ENCODE data around the gene HPS4.

The HPS4 gene

GRCh38 chr22:26486394-26486793, 2.8 kb upstream of the HPS4 start:
- Histone ChIP-seq H3K27me3 (ENCODE audit: low read depth) (no peaks in the 10 kb centered on the region), H3K4me1 (peaks cover 26% of the 10 kb centered on the region), H3K9me3 (no peaks in the 10 kb centered on the region), H3K36me3 (replicated peaks) (peaks cover 43% of the 10 kb centered on the region), H3K4me3 (no peak overlapping the region)
- DNase-seq (ENCODE audit: low spot score in 2 of 2), result no peak
- in situ Hi-C loops (cut with MboI; ENCODE audit: low sequenced_read_pairs), result no loop called here

GRCh38 chr22:26485806-26486390, 2.3 kb upstream of the HPS4 start:
- DNase-seq (ENCODE audit: low spot score in 2 of 2), result no peak
- peaks cover 31% of the 10 kb centered on the region for H3K4me1 ChIP-seq
- in situ Hi-C loops (cut with MboI; ENCODE audit: low sequenced_read_pairs), result no loop called here
- H3K4me3 ChIP-seq, result no peak overlapping the region
- peaks cover 41% of the 10 kb centered on the region for H3K36me3 ChIP-seq (replicated peaks)
- H3K27me3 ChIP-seq (ENCODE audit: low read depth), result no peaks in the 10 kb centered on the region
- H3K9me3 ChIP-seq, result no peaks in the 10 kb centered on the region

GRCh38 chr22:26485013-26485412, 1.4 kb upstream of the HPS4 start:
- Histone ChIP-seq H3K36me3 (replicated peaks) (peaks cover 38% of the 10 kb centered on the region), H3K4me3 (peak overlapping the region; percentile 98)
- no peak for DNase-seq (ENCODE audit: low spot score in 2 of 2)

GRCh38 chr22:26484360-26484706, 750 bp upstream of the HPS4 start:
- Histone ChIP-seq H3K36me3 (replicated peaks) (peaks cover 33% of the 10 kb centered on the region), H3K27me3 (ENCODE audit: low read depth) (no peaks in the 10 kb centered on the region), H3K4me3 (peak overlapping the region; percentile 98), H3K4me1 (peaks cover 44% of the 10 kb centered on the region), H3K9me3 (no peaks in the 10 kb centered on the region)
- no peak for DNase-seq (ENCODE audit: low spot score in 2 of 2)
- in situ Hi-C loops (cut with MboI; ENCODE audit: low sequenced_read_pairs), result no loop called here

More at GRCh38 chr22:26485013-26485412, 1.4 kb upstream of the HPS4 start:
- in situ Hi-C loops (cut with MboI; ENCODE audit: low sequenced_read_pairs), result no loop called here
- Histone ChIP-seq H3K27me3 (ENCODE audit: low read depth) (no peaks in the 10 kb centered on the region), H3K4me1 (peaks cover 38% of the 10 kb centered on the region), H3K9me3 (no peaks in the 10 kb centered on the region)

GRCh38 chr22:26483043-26483438, 542 bp downstream of the HPS4 start:
- Histone ChIP-seq H3K9me3 (no peaks in the 10 kb centered on the region), H3K36me3 (replicated peaks) (peaks cover 31% of the 10 kb centered on the region), H3K4me1 (peaks cover 48% of the 10 kb centered on the region), H3K27me3 (ENCODE audit: low read depth) (no peaks in the 10 kb centered on the region), H3K4me3 (peak overlapping the region; percentile 98)
- in situ Hi-C loops (cut with MboI; ENCODE audit: low sequenced_read_pairs), result no loop called here
- no peak for DNase-seq (ENCODE audit: low spot score in 2 of 2)

- peaks cover 31% of the 10 kb centered on the region for H3K36me3 ChIP-seq (replicated peaks)
- H3K27me3 ChIP-seq (ENCODE audit: low read depth), result no peaks in the 10 kb centered on the region
- H3K4me1 ChIP-seq, result peaks cover 48% of the 10 kb centered on the region
- no peaks in the 10 kb centered on the region; the same call in 1 of the 2 replicates for H3K9me3 ChIP-seq
- H3K4me3 ChIP-seq, result peak overlapping the region; percentile 98
- in situ Hi-C loops (cut with MboI; ENCODE audit: low sequenced_read_pairs), result no loop called here
- no peak for DNase-seq (ENCODE audit: low spot score in 2 of 2)
Measured at GRCh38 chr22:26482161-26482560, 1.4 kb downstream of the HPS4 start.

GRCh38 chr22:26481694-26482093, 1.9 kb downstream of the HPS4 start:
- in situ Hi-C loops (cut with MboI; ENCODE audit: low sequenced_read_pairs), result no loop called here
- no peak overlapping the region for H3K4me3 ChIP-seq

GRCh38 chr22:26481112-26481693, 2.4 kb downstream of the HPS4 start:
- no peaks in the 10 kb centered on the region; the same call in 1 of the 2 replicates for H3K9me3 ChIP-seq
- peaks cover 37% of the 10 kb centered on the region for H3K36me3 ChIP-seq (replicated peaks)
- H3K4me1 ChIP-seq, result peaks cover 48% of the 10 kb centered on the region
- H3K4me3 ChIP-seq, result no peak overlapping the region
- DNase-seq (ENCODE audit: low spot score in 2 of 2), result no peak
- in situ Hi-C loops (cut with MboI; ENCODE audit: low sequenced_read_pairs), result no loop called here
- H3K27me3 ChIP-seq (ENCODE audit: low read depth), result no peaks in the 10 kb centered on the region

More at GRCh38 chr22:26481694-26482093, 1.9 kb downstream of the HPS4 start:
- no peak for DNase-seq (ENCODE audit: low spot score in 2 of 2)
- H3K4me1 ChIP-seq, result peaks cover 48% of the 10 kb centered on the region
- no peaks in the 10 kb centered on the region for H3K27me3 ChIP-seq (ENCODE audit: low read depth)
- no peaks in the 10 kb centered on the region; the same call in 1 of the 2 replicates for H3K9me3 ChIP-seq
- H3K36me3 ChIP-seq (replicated peaks), result peaks cover 35% of the 10 kb centered on the region

- H3K4me1 ChIP-seq, result peaks cover 48% of the 10 kb centered on the region
- DNase-seq (ENCODE audit: low spot score in 2 of 2), result no peak
- no peak overlapping the region for H3K4me3 ChIP-seq
- in situ Hi-C loops (cut with MboI; ENCODE audit: low sequenced_read_pairs), result no loop called here
- no peaks in the 10 kb centered on the region for H3K27me3 ChIP-seq (ENCODE audit: low read depth)
- peaks cover 36% of the 10 kb centered on the region for H3K36me3 ChIP-seq (replicated peaks)
- no peaks in the 10 kb centered on the region; the same call in 1 of the 2 replicates for H3K9me3 ChIP-seq
Measured at GRCh38 chr22:26480611-26480932, 3.0 kb downstream of the HPS4 start.

- peak overlapping the region; percentile 22 for H3K4me3 ChIP-seq
- in situ Hi-C loops (cut with MboI; ENCODE audit: low sequenced_read_pairs), result no loop called here
- peaks cover 36% of the 10 kb centered on the region for H3K36me3 ChIP-seq (replicated peaks)
- no peaks in the 10 kb centered on the region for H3K27me3 ChIP-seq (ENCODE audit: low read depth)
- peak in 1 of 2 experiments; percentile 21 for DNase-seq (ENCODE audit: low spot score in 2 of 2)
- peaks cover 46% of the 10 kb centered on the region for H3K4me1 ChIP-seq
- H3K9me3 ChIP-seq, result no peaks in the 10 kb centered on the region; the same call in 1 of the 2 replicates
Measured at GRCh38 chr22:26479792-26480610, 3.6 kb downstream of the HPS4 start.

- Histone ChIP-seq H3K9me3 (no peaks in the 10 kb centered on the region; the same call in 1 of the 2 replicates), H3K4me3 (peak overlapping the region; percentile 22), H3K4me1 (peaks cover 47% of the 10 kb centered on the region), H3K36me3 (replicated peaks) (peaks cover 36% of the 10 kb centered on the region), H3K27me3 (ENCODE audit: low read depth) (no peaks in the 10 kb centered on the region)
- in situ Hi-C loops (cut with MboI; ENCODE audit: low sequenced_read_pairs), result no loop called here
- DNase-seq (ENCODE audit: low spot score in 2 of 2), result no peak
Measured at GRCh38 chr22:26479043-26479791, 4.4 kb downstream of the HPS4 start.

- in situ Hi-C loops (cut with MboI; ENCODE audit: low sequenced_read_pairs), result no loop called here
- Histone ChIP-seq H3K36me3 (replicated peaks) (peaks cover 40% of the 10 kb centered on the region), H3K4me1 (peaks cover 47% of the 10 kb centered on the region), H3K4me3 (no peak overlapping the region), H3K9me3 (no peaks in the 10 kb centered on the region; the same call in 1 of the 2 replicates), H3K27me3 (ENCODE audit: low read depth) (no peaks in the 10 kb centered on the region)
- DNase-seq (ENCODE audit: low spot score in 2 of 2), result no peak
Measured at GRCh38 chr22:26477341-26477731, 6.2 kb downstream of the HPS4 start.

- peaks cover 45% of the 10 kb centered on the region for H3K36me3 ChIP-seq (replicated peaks)
- in situ Hi-C loops (cut with MboI; ENCODE audit: low sequenced_read_pairs), result no loop called here
- no peak overlapping the region for H3K4me3 ChIP-seq
- no peak for DNase-seq (ENCODE audit: low spot score in 2 of 2)
- peaks cover 41% of the 10 kb centered on the region for H3K4me1 ChIP-seq
- no peaks in the 10 kb centered on the region; the same call in 1 of the 2 replicates for H3K9me3 ChIP-seq
- H3K27me3 ChIP-seq (ENCODE audit: low read depth), result no peaks in the 10 kb centered on the region
Measured at GRCh38 chr22:26476705-26477340, 6.8 kb downstream of the HPS4 start.
